Right lobe of liver (tissue), 4 donors: ENCODE measurements around the gene METTL25B.

ENCODE experiments used
- POLR2A ChIP-seq: fragments of 450-650 bp; IDR thresholded peaks from one replicate; pipeline ENCODE4 v1.6.1; 2017; ENCODE audit warnings: antibody characterized with exemption, mild to moderate bottlenecking
- TF ChIP-seq, protein P1 (sequence below), 4 donors: fragments of 200-600 bp in 3 of 4; fragments of 450-650 bp in 1 of 4; IDR thresholded peaks; one replicate each; pipeline versions ENCODE4 v1.5.1 to v1.8.0; 2016 to 2022; ENCODE audit warnings: antibody characterized with exemption in 4 of 4, mild to moderate bottlenecking in 2 of 4
- donor health status: DM: no; HTN: no; CAD: no.
- donor health status: DM: no; HTN: no; CAD: no.
- donor health status: DM: no; HTN: yes; CAD: no.

DNA sequence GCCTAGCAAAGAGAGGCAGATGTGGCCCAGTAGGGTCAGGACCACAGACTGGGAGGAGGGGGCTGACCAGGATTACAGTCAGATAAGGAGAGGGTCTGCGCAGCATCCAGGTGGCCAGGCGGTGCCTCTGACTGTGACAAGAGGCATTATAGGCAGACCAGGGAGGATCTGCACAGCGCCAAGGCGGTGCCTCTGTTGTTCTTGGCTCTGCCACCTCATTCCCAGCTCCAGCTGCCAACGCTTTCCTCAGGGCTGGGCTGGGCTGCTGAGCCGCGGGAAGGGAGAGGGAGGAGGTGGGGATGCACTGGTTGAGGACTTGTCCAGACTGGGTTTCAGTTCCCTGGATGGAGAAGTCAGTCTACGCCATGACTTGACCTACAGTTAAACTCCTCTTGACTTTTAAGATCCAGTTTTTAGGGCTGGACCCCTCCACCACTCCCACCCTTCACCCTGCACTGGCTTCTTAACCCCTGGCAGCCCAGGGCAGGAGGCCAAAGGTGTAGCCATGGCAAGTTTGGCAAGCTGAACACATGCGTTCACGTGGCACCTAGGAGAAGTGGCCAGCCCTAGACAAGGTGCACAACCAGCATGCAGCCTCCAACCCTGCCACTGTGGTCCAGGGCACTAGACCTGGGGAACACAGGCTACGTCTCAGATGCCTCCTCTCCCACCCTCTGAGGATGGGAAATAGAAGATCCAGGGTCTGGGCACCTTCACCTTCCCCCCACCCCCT lies 18.3 kb upstream of the METTL25B start:
- TF ChIP-seq, protein P1, sequence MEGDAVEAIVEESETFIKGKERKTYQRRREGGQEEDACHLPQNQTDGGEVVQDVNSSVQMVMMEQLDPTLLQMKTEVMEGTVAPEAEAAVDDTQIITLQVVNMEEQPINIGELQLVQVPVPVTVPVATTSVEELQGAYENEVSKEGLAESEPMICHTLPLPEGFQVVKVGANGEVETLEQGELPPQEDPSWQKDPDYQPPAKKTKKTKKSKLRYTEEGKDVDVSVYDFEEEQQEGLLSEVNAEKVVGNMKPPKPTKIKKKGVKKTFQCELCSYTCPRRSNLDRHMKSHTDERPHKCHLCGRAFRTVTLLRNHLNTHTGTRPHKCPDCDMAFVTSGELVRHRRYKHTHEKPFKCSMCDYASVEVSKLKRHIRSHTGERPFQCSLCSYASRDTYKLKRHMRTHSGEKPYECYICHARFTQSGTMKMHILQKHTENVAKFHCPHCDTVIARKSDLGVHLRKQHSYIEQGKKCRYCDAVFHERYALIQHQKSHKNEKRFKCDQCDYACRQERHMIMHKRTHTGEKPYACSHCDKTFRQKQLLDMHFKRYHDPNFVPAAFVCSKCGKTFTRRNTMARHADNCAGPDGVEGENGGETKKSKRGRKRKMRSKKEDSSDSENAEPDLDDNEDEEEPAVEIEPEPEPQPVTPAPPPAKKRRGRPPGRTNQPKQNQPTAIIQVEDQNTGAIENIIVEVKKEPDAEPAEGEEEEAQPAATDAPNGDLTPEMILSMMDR (IDR thresholded peaks at IDR 0.05): no peak
- TF ChIP-seq POLR2A: no peak
